CD4-positive, alpha-beta T cell treated with Interleukin-10 for 1 hour (primary cell): ENCODE results near the gene SASH1.
"Not testable (repeated sequence)": the region's sequence is repeated elsewhere in the genome, so short reads cannot be mapped to it uniquely, and the experiment has no call there.

Experiments
- DNase-seq: peaks from one replicate; pipeline ENCODE4 v3.0.0-alpha.2; 2020

SASH1 gene

GRCh38 chr6:148370176-148370575 lies 27.5 kb downstream of the SASH1 start:
- DNase-seq: no peak

GRCh38 chr6:148374040-148374774 lies 31.6 kb downstream of the SASH1 start:
- DNase-seq: no peak

- DNase-seq: no peak
Observed at GRCh38 chr6:148375401-148375800, 32.8 kb downstream of the SASH1 start.

GRCh38 chr6:148379481-148379880 lies 36.8 kb downstream of the SASH1 start:
- no peak for DNase-seq

- no peak for DNase-seq
Observed at GRCh38 chr6:148379966-148380713, 37.5 kb downstream of the SASH1 start.

GRCh38 chr6:148382051-148382450 lies 39.4 kb downstream of the SASH1 start:
- DNase-seq: not testable (repeated sequence)

GRCh38 chr6:148382861-148383260 lies 40.2 kb downstream of the SASH1 start:
- DNase-seq: no peak

GRCh38 chr6:148383658-148384368 lies 41.2 kb downstream of the SASH1 start:
- no peak for DNase-seq

- no peak for DNase-seq
Observed at GRCh38 chr6:148385379-148385778, 42.7 kb downstream of the SASH1 start.

- DNase-seq: no peak
Observed at GRCh38 chr6:148388521-148388920, 45.9 kb downstream of the SASH1 start.

GRCh38 chr6:148389086-148389485 lies 46.4 kb downstream of the SASH1 start:
- no peak for DNase-seq

GRCh38 chr6:148389917-148390316 lies 47.3 kb downstream of the SASH1 start:
- no peak for DNase-seq

- DNase-seq: not testable (repeated sequence)
Observed at GRCh38 chr6:148392127-148392526, 49.5 kb downstream of the SASH1 start.

- no peak for DNase-seq
Observed at GRCh38 chr6:148392671-148393070, 50.0 kb downstream of the SASH1 start.

GRCh38 chr6:148395583-148396101 lies 53.0 kb downstream of the SASH1 start:
- DNase-seq: no peak

- DNase-seq: no peak
Observed at GRCh38 chr6:148396411-148396810, 53.8 kb downstream of the SASH1 start.

GRCh38 chr6:148396926-148397325 lies 54.3 kb downstream of the SASH1 start:
- DNase-seq: no peak

- no peak for DNase-seq
Observed at GRCh38 chr6:148398244-148398643, 55.6 kb downstream of the SASH1 start.

GRCh38 chr6:148398678-148399077 lies 56.0 kb downstream of the SASH1 start:
- DNase-seq: no peak

- DNase-seq: no peak
Observed at GRCh38 chr6:148401571-148401970, 58.9 kb downstream of the SASH1 start.

GRCh38 chr6:148404456-148405054 lies 61.9 kb downstream of the SASH1 start:
- DNase-seq: no peak

- DNase-seq: no peak
Observed at GRCh38 chr6:148405894-148406293, 63.3 kb downstream of the SASH1 start.
